H9 (cell line): ENCODE measurements around the gene DCAF15. TPM values are rescaled to one million over a fixed set of nuclear protein-coding genes. Genes with fewer than 3 reads are reported as not detected.

Experiments used
- DNase-seq: peaks from one replicate; pipeline ENCODE4 v3.0.0-alpha.2; 2017
- H2AFZ ChIP-seq: one replicate; pipeline ENCODE4 v1.6.1; 2013; ENCODE audit warnings: mild to moderate bottlenecking, low read length, control low read depth, moderate library complexity
- H2AK5ac ChIP-seq: 2 replicates; pipeline ENCODE4 v1.6.1; 2013; ENCODE audit warnings: low read length, control low read depth, mixed read lengths; ENCODE audit not compliant: insufficient read length
- H2BK120ac ChIP-seq: one replicate; pipeline ENCODE4 v1.6.1; 2013; ENCODE audit warnings: low read depth, mild to moderate bottlenecking, low read length, control low read depth, inconsistent platforms; ENCODE audit not compliant: poor library complexity, severe bottlenecking
- H2BK12ac ChIP-seq: 2 replicates; pipeline ENCODE4 v1.6.1; 2013; ENCODE audit warnings: low read length, control low read depth, mixed read lengths, low read depth; ENCODE audit not compliant: insufficient read length
- H2BK15ac ChIP-seq: 2 replicates; pipeline ENCODE4 v1.6.1; 2013; ENCODE audit warnings: low read depth, low read length, control low read depth
- H2BK20ac ChIP-seq: one replicate; pipeline ENCODE4 v1.6.1; 2013; ENCODE audit warnings: low read depth, mild to moderate bottlenecking, low read length, control low read depth, inconsistent platforms; ENCODE audit not compliant: poor library complexity, severe bottlenecking
- H2BK5ac ChIP-seq: 2 replicates; pipeline ENCODE4 v1.6.1; 2013; ENCODE audit warnings: low read length, control low read depth, mixed read lengths; ENCODE audit not compliant: insufficient read length
- H3K14ac ChIP-seq: 2 replicates; pipeline ENCODE4 v1.6.1; 2013; ENCODE audit warnings: low read length, control low read depth; ENCODE audit not compliant: insufficient read depth
- H3K18ac ChIP-seq: 2 replicates; pipeline ENCODE4 v1.6.1; 2013; ENCODE audit warnings: low read depth, mild to moderate bottlenecking, mixed read lengths, low read length, control low read depth; ENCODE audit not compliant: insufficient read length
- H3K23ac ChIP-seq: 2 replicates; pipeline ENCODE4 v1.6.1; 2013; ENCODE audit warnings: low read length, control low read depth, mixed read lengths, low read depth; ENCODE audit not compliant: insufficient read length
- H3K23me2 ChIP-seq: 2 replicates; pipeline ENCODE4 v1.6.1; 2013; ENCODE audit warnings: low read depth, mild to moderate bottlenecking, mixed read lengths, low read length, control low read depth; ENCODE audit not compliant: insufficient read length, poor library complexity, severe bottlenecking
- H3K27ac ChIP-seq: 2 replicates; pipeline ENCODE4 v1.5.1; 2013; ENCODE audit warnings: low read length, control low read depth, mixed read lengths, low read depth; ENCODE audit not compliant: insufficient read length
- H3K27me3 ChIP-seq: 2 replicates; pipeline ENCODE4 v1.6.1; 2013; ENCODE audit warnings: low read length, control low read depth, inconsistent platforms; ENCODE audit not compliant: insufficient read depth
- H3K4ac ChIP-seq: 2 replicates; pipeline ENCODE4 v1.6.1; 2013; ENCODE audit warnings: low read depth, mild to moderate bottlenecking, control low read depth, inconsistent platforms, low read length, moderate library complexity
- H3K4me1 ChIP-seq: 2 replicates; pipeline ENCODE4 v1.6.1; 2013; ENCODE audit warnings: low read length, control low read depth, inconsistent platforms; ENCODE audit not compliant: insufficient read depth
- H3K4me2 ChIP-seq: 2 replicates; pipeline ENCODE4 v1.6.1; 2013; ENCODE audit warnings: low read length, control low read depth, mixed read lengths; ENCODE audit not compliant: insufficient read length, insufficient read depth
- H3K56ac ChIP-seq: 2 replicates; pipeline ENCODE4 v1.6.1; 2013; ENCODE audit warnings: low read depth, mild to moderate bottlenecking, mixed read lengths, low read length, control low read depth; ENCODE audit not compliant: insufficient read length
- H3K79me1 ChIP-seq: 2 replicates; pipeline ENCODE4 v1.6.1; 2013; ENCODE audit warnings: low read depth, mild to moderate bottlenecking, moderate library complexity, low read length, control low read depth, inconsistent platforms; ENCODE audit not compliant: insufficient read depth, poor library complexity, severe bottlenecking
- H3K79me2 ChIP-seq: 2 replicates; pipeline ENCODE4 v1.6.1; 2013; ENCODE audit warnings: low read length, control low read depth, inconsistent platforms; ENCODE audit not compliant: insufficient read depth
- H3K9ac ChIP-seq: 2 replicates; pipeline ENCODE4 v1.6.1; 2013; ENCODE audit warnings: low read length, control low read depth, mixed read lengths; ENCODE audit not compliant: insufficient read length; ENCODE audit errors: extremely low read depth
- H3K9me3 ChIP-seq: one replicate; pipeline ENCODE4 v1.6.1; 2013; ENCODE audit warnings: low read depth, low read length, inconsistent platforms; ENCODE audit not compliant: control insufficient read depth
- H3T11ph ChIP-seq: one replicate; pipeline ENCODE4 v1.6.1; 2013; ENCODE audit warnings: mild to moderate bottlenecking, low read length, control low read depth, inconsistent platforms
- H4K20me1 ChIP-seq: one replicate; pipeline ENCODE4 v1.6.1; 2013; ENCODE audit not compliant: control insufficient read depth, insufficient read length, insufficient read depth
- H4K5ac ChIP-seq: 2 replicates; pipeline ENCODE4 v1.6.1; 2013; ENCODE audit warnings: low read depth, mild to moderate bottlenecking, mixed read lengths, low read length, control low read depth; ENCODE audit not compliant: insufficient read length
- H4K8ac ChIP-seq: replicated peaks from 2 replicates; pipeline ENCODE4 v1.6.1; 2013; ENCODE audit warnings: low read length, control low read depth, mixed read lengths, low read depth; ENCODE audit not compliant: insufficient read length
- H4K91ac ChIP-seq: 2 replicates; pipeline ENCODE4 v1.6.1; 2013; ENCODE audit warnings: low read depth, mild to moderate bottlenecking, moderate library complexity, mixed read lengths, low read length, control low read depth; ENCODE audit not compliant: insufficient read length
- H3K27ac Mint-ChIP-seq, 3 experiments: 2 replicates in 2 of 3; 3 replicates in 1 of 3; pipeline ENCODE4 v1.8.0; 2020 to 2021; ENCODE audit warnings: mixed read lengths in 3 of 3, mild to moderate bottlenecking in 1 of 3, moderate library complexity in 1 of 3
- H3K27me3 Mint-ChIP-seq: 2 replicates; pipeline ENCODE4 v1.8.0; 2021; ENCODE audit warnings: low read depth, mild to moderate bottlenecking, moderate library complexity, mixed read lengths
- H3K36me3 Mint-ChIP-seq, 3 experiments: 2 replicates in 2 of 3; 3 replicates in 1 of 3; pipeline ENCODE4 v1.8.0; 2020 to 2021; ENCODE audit warnings: low read depth in 3 of 3, mixed read lengths in 3 of 3; ENCODE audit not compliant: insufficient read depth in 1 of 3
- H3K4me1 Mint-ChIP-seq, 2 experiments: 2 replicates each; pipeline ENCODE4 v1.8.0; 2020; ENCODE audit warnings: mixed read lengths in 2 of 2
- H3K4me3 Mint-ChIP-seq, 2 experiments: 2 replicates in 1 of 2; 3 replicates in 1 of 2; pipeline ENCODE4 v1.8.0; 2020 to 2021; ENCODE audit warnings: mild to moderate bottlenecking in 2 of 2, mixed read lengths in 2 of 2, moderate library complexity in 1 of 2
- H3K9me3 Mint-ChIP-seq, 2 experiments: 2 replicates in 1 of 2; 3 replicates in 1 of 2; pipeline ENCODE4 v1.8.0; 2020; ENCODE audit warnings: mild to moderate bottlenecking in 2 of 2, mixed read lengths in 2 of 2, moderate library complexity in 1 of 2
- CTCF ChIP-seq: fragments of 200-600 bp; sonication (generic); conservative IDR thresholded peaks from 3 replicates; pipeline ENCODE4 v1.8.0; 2021; ENCODE audit warnings: antibody characterized with exemption, mild to moderate bottlenecking
- WGBS: extraction: QIAGEN DNeasy Blood & Tissue Kit; methylation state at CpG from one replicate; pipeline ENCODE4 v1.1.7; 2013; ENCODE audit warnings: missing lambda C conversion rate, low lambda C conversion rate, mixed read lengths; ENCODE audit not compliant: insufficient read length; ENCODE audit errors: extremely low coverage; 5-methylcytosine and 5-hydroxymethylcytosine counted together
- total RNA-seq: library from RNA; stranded (reverse); gene quantifications from 2 replicates; pipeline ENCODE4 v1.2.1, GENCODE V29; 2021

The DCAF15 gene
- total RNA-seq, 1 experiment from 2014 or later, result 82.5 TPM

- H3K9me3 Mint-ChIP-seq, result peaks cover 5 to 6% of the 10 kb centered on the region in 2 experiments; a peak in 2 of 5 replicates
- H3K4me2 ChIP-seq, result no peak overlapping the region
- H2BK12ac ChIP-seq, result no peak overlapping the region
- H2BK120ac ChIP-seq, result no peak overlapping the region
- H3K36me3 Mint-ChIP-seq, result peaks cover 6 to 29% (median 12%) of the 10 kb centered on the region in 3 experiments; a peak in 5 of 7 replicates
- H4K91ac ChIP-seq, result no peak overlapping the region
- no peak overlapping the region for H4K5ac ChIP-seq
- no peak overlapping the region for H2BK15ac ChIP-seq
- no peak overlapping the region for H3K27ac Mint-ChIP-seq
- H3K79me1 ChIP-seq, result no peaks in the 10 kb centered on the region
- no peak overlapping the region for H3T11ph ChIP-seq
- no peak overlapping the region for H3K18ac ChIP-seq
- no peak overlapping the region for H2AFZ ChIP-seq
- no peak overlapping the region for H3K23ac ChIP-seq
- H2BK20ac ChIP-seq, result no peak overlapping the region
- no peak overlapping the region for H3K4ac ChIP-seq
- no peak overlapping the region for H2AK5ac ChIP-seq
- WGBS, result no CpG with 5 or more reads among the region's 3 CpGs
- no peak overlapping the region for H2BK5ac ChIP-seq
- no peaks in the 10 kb centered on the region for H3K79me2 ChIP-seq
- H3K4me1 ChIP-seq, result no peaks in the 10 kb centered on the region
- H3K9ac ChIP-seq, result no peak overlapping the region
- no peaks in the 10 kb centered on the region for H3K27me3 Mint-ChIP-seq
- H3K56ac ChIP-seq, result no peak overlapping the region
- H3K27ac ChIP-seq, result no peak overlapping the region
- H3K27me3 ChIP-seq, result no peaks in the 10 kb centered on the region
- no peaks in the 10 kb centered on the region for H3K4me1 Mint-ChIP-seq
- DNase-seq, result no peak
- no peaks in the 10 kb centered on the region for H3K9me3 ChIP-seq
- no peak overlapping the region for H4K8ac ChIP-seq
- no peak overlapping the region for H3K14ac ChIP-seq
- H4K20me1 ChIP-seq, result no peaks in the 10 kb centered on the region
- no peak for TF ChIP-seq CTCF
- H3K4me3 Mint-ChIP-seq, result no peak overlapping the region
- no peaks in the 10 kb centered on the region for H3K23me2 ChIP-seq
Observed at GRCh38 chr19:13999085-13999484, 46.8 kb downstream of the DCAF15 start.
